Measurements from ENCODE around the gene FAM221A.
"Not testable (repeated sequence)": the region's sequence is repeated elsewhere in the genome, so short reads cannot be mapped to it uniquely, and the experiment has no call there.

Gene FAM221A

GRCh38 chr7:23679898-23680413, at the start of gene FAM221A:
FAM221A (plus strand) TSS chr7:23680199; CDS start chr7:23680219, 20 bp downstream.
- DNase-seq = peak; percentile 74

GRCh38 chr7:23633417-23633816, 46.6 kb upstream of the FAM221A start:
- DNase-seq = no peak

GRCh38 chr7:23645822-23646221, 34.2 kb upstream of the FAM221A start:
- DNase-seq = no peak

GRCh38 chr7:23653942-23654341, 26.1 kb upstream of the FAM221A start:
- no peak for DNase-seq

GRCh38 chr7:23654508-23654907, 25.5 kb upstream of the FAM221A start:
- no peak for DNase-seq

- DNase-seq = no peak
Observed at GRCh38 chr7:23655433-23655832, 24.6 kb upstream of the FAM221A start.

GRCh38 chr7:23658831-23659427, 21.1 kb upstream of the FAM221A start:
- no peak for DNase-seq

- no peak for DNase-seq
Observed at GRCh38 chr7:23661385-23661784, 18.6 kb upstream of the FAM221A start.

DNA sequence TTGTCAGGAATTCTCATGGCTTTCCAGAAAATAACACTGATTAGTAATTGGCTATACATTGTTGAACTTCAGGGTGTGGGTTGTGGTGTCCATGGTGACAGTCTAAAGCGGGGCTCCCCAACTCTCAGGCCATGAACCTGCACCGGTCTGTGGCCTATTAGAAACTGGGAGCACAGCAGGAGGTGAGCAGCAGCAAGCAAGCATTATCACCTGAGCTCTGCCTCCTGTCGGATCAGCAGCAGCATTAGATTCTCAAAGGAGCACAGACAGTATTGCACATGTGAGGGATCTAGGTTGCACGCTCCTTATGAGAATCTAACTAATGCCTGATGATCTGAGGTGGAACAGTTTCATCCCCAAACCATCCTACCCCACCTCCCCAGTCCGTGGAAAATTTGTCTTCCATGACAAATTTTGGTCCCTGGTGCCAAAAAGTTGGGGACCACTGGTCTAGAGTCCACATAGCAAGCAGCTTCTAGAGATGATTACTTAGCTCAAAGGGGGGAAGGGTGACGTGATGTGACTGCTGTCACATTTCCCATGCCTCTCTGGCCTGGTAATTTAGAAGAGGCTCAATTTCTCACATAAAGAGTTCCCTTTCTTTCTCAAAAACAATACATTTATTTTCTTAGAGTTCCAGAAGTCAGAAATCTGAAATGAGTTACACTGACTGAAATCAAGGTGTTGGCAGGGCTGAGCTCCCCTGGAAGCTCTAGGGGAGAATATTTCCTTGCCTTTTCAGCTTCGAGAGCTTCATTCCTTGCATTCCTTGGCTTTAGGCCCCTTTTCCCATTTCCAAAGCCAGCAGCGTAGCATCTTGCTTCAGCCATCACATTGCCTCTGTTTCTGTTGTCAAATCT, 17.6 kb upstream of the FAM221A start:
- DNase-seq = no peak

DNA sequence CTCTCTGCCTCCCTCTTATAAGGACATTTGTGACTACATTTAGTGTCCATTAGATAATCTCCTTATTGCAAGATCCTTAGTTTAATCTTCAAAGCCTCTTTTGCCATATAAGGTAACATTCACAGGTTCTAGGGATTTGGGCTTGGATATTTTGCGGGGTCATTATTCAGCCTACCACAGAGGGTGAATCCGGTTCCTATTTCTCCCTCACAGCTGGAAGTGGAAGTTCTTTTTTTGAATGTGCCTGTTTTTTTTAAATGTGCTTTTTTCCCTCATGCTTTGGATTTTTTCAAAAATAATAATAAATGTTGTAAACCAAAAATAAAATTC, 17.1 kb upstream of the FAM221A start:
- no peak for DNase-seq

- DNase-seq = no peak
Observed at GRCh38 chr7:23664122-23664521, 15.9 kb upstream of the FAM221A start.

- DNase-seq = no peak
Observed at GRCh38 chr7:23672033-23672432, 8.0 kb upstream of the FAM221A start.

GRCh38 chr7:23680414-23681405, 711 bp downstream of the FAM221A start:
- DNase-seq = no peak

DNA sequence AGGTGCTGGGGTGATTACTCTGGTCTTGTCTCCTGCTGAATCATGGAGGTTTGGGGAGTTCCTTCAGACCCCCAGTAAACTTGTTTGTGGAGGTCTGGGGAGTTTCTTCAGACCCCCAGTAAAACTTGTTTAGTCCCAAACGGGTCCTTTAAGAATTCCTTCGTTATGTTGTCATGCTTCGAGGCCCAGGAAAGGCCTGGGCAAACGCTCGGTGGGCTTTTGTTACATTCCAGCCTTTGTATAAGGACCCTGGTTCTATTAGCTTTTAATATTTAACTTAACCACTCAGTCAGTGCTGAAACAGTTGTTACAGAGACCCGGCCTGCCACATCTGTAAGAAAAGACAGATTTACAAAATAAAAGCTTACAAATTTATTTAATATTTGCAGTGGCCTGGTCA, 4.0 kb downstream of the FAM221A start:
- not testable (repeated sequence) for DNase-seq

GRCh38 chr7:23685731-23686130, 5.7 kb downstream of the FAM221A start:
- no peak for DNase-seq

DNA sequence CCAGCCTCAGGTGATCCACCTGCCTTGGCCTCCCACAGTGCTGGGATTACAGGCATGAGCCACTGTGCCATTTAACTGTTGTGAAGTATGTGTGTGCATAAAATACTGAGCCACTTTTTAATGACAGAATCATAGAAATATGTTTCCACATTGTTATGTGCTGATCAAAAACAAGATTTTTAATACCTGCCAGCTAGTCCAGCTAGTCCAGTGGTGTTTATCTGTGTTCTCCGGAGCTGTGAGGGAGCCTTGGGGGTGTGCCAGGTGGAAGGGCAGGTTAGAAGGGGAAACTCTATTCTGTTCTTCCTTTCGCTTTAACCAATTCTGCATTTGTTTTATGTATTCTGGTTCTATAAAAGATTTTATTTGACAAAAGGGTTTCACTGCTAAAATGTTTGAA, 7.0 kb downstream of the FAM221A start:
- no peak for DNase-seq

- DNase-seq = no peak
Observed at GRCh38 chr7:23689165-23689564, 9.2 kb downstream of the FAM221A start.

- no peak for DNase-seq
Observed at GRCh38 chr7:23691320-23691719, 11.3 kb downstream of the FAM221A start.

GRCh38 chr7:23693224-23693623, 13.2 kb downstream of the FAM221A start:
- DNase-seq = no peak

DNA sequence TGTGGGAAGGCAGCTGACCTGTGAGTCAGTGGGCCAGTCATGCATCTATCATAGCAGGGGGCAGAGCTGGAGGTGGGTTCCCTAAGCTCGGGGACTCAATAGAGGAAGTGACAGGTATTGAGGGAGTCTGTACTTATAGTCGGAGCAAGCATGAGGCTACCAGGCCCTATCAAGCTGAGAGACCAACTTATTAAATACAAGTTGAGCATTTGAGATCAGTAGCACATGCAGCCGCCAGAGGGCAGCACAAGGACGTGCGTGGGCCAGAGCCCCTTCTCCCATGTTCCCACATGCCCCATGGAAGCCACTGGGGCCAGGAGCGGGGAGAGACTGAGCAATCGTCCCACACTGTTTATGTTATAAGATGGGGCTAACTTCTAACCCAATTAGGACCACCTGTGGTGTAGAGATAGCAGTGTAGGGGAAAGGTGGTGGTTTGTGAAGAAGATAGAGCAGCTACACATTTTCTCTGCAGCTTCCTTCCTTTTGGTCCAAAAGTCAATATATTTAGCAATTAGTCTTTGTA, 17.0 kb downstream of the FAM221A start:
- DNase-seq = peak; percentile 48

- no peak for DNase-seq
Observed at GRCh38 chr7:23698822-23699221, 18.8 kb downstream of the FAM221A start.

GRCh38 chr7:23700046-23700445, 20.0 kb downstream of the FAM221A start:
- no peak for DNase-seq

All from DMS 273 treated with DMSO at 0.1 percent for 48 hours (cell line).